ENCODE data around the gene ODAD3.
A peak's percentile ranks its signal among the peaks of the same experiment; 100 is the strongest.
"Not testable (repeated sequence)": the region's sequence is repeated elsewhere in the genome, so short reads cannot be mapped to it uniquely, and the experiment has no call there.

Gene ODAD3

DNA sequence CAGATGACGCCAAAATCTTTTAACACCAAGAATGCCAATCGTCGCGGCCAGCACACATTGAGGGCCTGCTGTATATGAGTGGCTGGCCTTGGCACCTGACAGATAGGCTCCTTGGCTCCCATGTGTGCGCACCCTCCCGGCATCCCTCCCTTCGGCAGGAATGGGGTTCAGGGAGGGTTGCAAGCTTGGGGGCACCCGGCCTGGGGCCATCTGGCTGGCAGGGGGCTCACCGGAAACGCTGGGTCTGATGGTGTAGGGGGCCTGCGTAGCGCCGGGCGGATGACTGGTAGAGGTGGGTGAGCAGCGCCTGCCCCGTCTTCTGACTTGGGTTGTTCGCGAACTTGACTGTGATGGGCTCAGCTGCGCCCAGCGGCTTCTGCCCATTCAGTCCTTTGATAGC is 22.9 kb upstream of the ODAD3 start:
- TF ChIP-seq, protein P1, sequence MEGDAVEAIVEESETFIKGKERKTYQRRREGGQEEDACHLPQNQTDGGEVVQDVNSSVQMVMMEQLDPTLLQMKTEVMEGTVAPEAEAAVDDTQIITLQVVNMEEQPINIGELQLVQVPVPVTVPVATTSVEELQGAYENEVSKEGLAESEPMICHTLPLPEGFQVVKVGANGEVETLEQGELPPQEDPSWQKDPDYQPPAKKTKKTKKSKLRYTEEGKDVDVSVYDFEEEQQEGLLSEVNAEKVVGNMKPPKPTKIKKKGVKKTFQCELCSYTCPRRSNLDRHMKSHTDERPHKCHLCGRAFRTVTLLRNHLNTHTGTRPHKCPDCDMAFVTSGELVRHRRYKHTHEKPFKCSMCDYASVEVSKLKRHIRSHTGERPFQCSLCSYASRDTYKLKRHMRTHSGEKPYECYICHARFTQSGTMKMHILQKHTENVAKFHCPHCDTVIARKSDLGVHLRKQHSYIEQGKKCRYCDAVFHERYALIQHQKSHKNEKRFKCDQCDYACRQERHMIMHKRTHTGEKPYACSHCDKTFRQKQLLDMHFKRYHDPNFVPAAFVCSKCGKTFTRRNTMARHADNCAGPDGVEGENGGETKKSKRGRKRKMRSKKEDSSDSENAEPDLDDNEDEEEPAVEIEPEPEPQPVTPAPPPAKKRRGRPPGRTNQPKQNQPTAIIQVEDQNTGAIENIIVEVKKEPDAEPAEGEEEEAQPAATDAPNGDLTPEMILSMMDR (conservative IDR thresholded peaks at IDR 0.05; ENCODE audit: low read depth, low read length): no peak
- H3K4me3 ChIP-seq (ENCODE audit: low read depth, low read length): no peak overlapping the region
- no peak for DNase-seq (ENCODE audit: low read depth)

DNA sequence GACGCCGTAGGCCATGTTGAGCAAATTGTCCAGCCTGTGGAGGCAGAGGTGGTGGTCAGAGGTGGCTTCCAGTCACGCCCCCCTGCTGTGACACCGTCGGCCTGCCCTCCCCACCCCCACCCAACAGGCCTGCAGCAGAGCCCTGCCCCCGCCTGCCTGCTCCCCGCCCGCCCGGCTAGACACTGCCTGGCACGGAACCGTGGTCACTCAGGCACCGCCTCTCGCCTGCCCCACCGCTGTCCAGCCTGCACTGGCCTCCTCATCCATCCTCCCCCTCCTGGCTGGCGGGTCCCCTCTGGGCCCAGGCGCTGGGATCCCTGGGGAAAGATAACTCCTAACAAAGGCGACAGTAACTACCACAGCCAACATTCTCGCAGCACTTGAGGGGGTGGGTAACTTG is 22.2 kb upstream of the ODAD3 start:
- TF ChIP-seq, protein P1 (conservative IDR thresholded peaks at IDR 0.05; ENCODE audit: low read depth, low read length): no peak
- H3K4me3 ChIP-seq (ENCODE audit: low read depth, low read length): no peak overlapping the region
- peak; percentile 15 for DNase-seq (ENCODE audit: low read depth)

DNA sequence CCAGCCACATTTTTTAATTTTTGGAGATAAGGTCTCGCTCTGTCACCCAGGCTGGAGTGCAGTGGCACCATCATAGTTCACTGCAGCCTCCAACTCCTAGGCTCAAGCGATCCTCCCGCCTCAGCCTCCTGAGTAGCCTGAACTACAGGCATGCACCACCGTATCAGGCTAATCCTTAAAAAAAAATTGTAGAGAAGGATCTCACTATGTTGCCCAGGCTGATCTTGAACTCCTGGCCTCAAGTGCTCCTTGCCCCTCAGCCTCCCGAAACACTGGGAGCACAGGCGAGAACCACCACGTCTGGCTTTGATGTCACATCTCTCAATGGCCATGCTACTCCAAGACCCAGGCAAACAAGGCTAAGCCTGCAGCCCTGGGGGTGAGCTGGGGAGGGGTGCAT is 21.7 kb upstream of the ODAD3 start:
- no peak for DNase-seq (ENCODE audit: low read depth)
- TF ChIP-seq, protein P1 (conservative IDR thresholded peaks at IDR 0.05; ENCODE audit: low read depth, low read length): no peak

DNA sequence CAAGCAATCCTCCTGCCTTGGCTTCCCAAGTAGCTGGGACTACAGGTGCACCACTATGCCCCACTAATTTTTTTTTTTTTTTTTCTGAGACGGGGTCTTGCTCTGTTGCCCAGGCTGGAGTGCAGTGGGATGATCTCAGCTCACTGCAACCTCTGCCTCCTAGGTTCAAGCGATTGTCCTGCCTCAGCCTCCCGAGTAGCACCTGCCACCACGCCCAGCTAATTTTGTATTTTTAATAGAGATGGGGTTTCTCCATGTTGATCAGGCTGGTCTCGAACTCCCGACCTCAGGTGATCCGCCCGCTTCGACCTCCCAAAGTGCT is 20.3 kb upstream of the ODAD3 start:
- DNase-seq (ENCODE audit: low read depth); H3K4me3 ChIP-seq (ENCODE audit: low read depth, low read length): not testable (repeated sequence)

More for the DNA sequence above, 21.7 kb upstream of the ODAD3 start:
- no peak overlapping the region for H3K4me3 ChIP-seq (ENCODE audit: low read depth, low read length)

DNA sequence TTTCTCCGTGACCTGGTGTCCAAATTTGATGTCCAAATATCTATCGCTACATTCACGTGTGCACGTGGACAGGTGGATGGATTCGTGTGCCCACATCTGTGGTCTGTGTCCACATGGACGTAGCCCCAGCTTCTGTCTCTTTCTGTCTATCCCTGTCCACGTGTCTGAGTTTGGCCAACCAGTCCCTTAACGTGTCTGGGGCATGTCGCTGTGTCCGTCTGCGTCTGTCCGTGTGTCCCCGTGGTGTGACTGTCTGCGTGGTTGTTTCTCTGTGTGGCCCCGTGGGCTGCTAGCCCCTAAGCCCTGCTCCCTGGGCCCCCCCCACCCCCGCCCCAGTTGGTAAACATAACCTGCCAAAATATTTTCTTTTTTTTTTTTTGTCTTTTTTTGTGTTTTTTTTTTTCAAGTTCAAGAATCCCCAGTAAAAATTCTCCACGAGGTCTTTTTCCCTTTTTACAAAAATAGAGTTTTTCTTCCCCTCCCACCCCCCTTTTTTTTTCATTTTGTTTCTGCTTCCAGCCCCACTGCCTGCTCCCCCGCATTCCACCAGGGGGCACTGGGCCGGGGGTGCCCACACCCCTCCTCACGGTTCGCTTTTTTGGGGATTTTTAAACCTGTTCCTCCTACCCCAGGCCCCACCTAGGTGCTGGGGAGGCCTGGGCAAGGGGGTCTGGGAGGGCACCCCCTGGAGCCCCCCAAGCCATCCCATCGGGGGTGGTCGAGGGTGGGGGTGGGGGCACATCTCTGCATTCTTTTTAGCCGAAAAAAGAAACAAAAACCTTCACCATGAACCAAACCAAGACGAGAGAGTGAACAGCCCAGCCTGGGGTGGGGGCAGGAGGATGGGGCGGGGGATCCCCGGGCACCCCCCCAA is 18.8 kb upstream of the ODAD3 start:
- no peak for DNase-seq (ENCODE audit: low read depth)
- no peak overlapping the region for H3K4me3 ChIP-seq (ENCODE audit: low read depth, low read length)
- TF ChIP-seq, protein P1 (conservative IDR thresholded peaks at IDR 0.05; ENCODE audit: low read depth, low read length): peak; percentile 50

DNA sequence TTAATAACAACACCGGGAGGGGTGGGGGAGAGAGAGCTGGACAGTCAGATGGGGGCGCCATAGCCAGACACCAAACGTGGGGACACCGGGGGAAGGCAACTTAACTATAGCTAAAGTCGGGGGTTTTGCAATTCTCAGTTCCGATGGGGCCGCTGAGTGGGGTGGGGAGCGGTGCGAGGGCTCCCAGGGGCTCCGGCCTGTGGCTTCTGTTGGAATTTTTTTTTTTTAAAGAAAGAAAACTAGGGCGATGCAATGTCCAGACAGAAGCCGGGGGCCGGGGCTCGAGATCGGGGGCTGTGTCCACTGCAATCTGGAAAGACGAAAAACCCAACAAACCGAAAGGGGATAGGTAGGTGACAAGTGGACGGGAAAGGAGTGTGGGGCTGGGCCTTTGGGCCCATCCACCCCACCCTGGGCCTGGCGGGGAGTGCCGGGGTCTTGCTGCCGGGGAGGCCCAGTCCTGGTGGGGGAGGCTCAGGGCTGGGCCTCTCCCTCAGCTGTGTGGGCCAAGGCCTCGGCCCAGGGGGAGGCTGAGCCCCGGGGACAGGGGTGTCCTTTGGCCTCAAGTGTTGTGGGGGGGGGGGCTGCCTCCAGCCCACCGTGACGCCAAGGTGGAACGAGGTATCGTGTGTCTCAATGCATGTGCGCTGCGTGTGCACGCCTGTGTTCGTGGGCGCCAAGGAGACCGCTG is 17.8 kb upstream of the ODAD3 start:
- no peak overlapping the region for H3K4me3 ChIP-seq (ENCODE audit: low read depth, low read length)
- TF ChIP-seq, protein P1 (conservative IDR thresholded peaks at IDR 0.05; ENCODE audit: low read depth, low read length): peak; percentile 39
- DNase-seq (ENCODE audit: low read depth): peak; percentile 25

DNA sequence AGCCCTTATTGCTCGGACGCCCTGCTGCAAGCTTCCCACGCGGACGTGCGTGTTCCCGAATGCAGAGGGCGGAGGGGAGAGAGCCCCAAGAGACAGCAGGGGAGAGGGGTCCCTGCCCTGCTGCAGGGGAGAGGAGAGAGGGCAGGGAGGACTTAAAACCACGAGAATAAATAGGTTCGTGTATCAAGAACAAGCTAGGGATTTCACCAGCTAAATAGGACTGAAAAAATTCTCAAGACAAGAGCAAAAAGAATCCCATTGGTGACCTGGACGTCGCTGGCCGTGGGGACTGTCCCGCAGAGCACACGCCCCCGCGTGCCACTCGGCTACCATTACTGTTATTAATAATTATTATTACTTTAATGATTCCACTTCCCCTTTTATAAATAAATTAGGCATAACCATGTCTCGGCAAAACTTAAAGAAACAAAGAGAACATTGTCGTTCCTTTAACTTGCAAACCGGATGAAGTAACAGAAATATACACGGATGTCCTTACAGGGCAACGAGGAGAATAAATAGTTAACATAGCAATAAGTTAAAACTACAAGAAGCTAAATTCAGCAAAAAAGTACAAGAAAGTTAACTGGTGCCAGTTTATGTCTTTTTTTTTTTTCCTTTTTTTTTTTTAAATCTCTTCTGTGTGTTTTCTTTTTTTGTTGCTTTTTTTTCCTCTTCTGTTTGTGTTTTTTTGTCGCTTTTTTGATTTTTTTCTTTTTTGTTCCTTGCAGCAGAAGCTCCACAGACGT is 17.1 kb upstream of the ODAD3 start:
- peak; percentile 23 for DNase-seq (ENCODE audit: low read depth)
- peak overlapping the region; percentile 43 for H3K4me3 ChIP-seq (ENCODE audit: low read depth, low read length)
- TF ChIP-seq, protein P1 (conservative IDR thresholded peaks at IDR 0.05; ENCODE audit: low read depth, low read length): no peak

Measured in choroid plexus epithelial cell (primary cell).